GM18526 (cell line): ENCODE results near the gene FAM89B.

Experiments used
- POLR2A ChIP-seq: IDR thresholded peaks from 3 replicates; pipeline ENCODE4 v1.6.1; 2011; ENCODE audit not compliant: insufficient read length; ENCODE audit errors: extremely low read depth

The FAM89B gene

DNA sequence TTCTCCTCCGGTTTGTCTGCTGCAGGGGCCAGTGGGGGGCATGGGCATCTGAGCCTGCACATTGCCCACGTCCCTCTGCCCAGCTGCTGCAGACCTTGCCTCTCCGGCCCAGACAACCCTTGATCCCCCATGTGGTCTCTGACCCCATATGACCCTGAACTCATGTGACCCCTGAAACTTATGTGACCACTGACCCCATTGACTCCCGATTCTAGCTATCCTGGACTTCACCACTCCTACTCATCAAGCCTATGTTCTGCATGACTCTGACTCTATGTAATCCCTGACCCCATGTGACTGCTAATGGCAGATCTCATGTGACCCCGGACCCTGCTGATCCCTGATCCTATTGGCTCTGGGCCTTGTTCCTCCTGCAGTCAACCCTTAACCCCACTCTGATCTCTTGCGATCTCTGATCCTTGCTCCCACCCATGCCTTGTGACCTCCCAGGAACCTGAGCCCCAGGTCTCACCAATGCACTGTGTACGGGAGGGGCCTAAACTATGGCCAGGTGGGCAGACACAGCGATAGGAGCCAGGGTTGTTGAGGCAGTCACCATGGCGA is 19.9 kb upstream of the FAM89B start:
- no peak for TF ChIP-seq POLR2A

DNA sequence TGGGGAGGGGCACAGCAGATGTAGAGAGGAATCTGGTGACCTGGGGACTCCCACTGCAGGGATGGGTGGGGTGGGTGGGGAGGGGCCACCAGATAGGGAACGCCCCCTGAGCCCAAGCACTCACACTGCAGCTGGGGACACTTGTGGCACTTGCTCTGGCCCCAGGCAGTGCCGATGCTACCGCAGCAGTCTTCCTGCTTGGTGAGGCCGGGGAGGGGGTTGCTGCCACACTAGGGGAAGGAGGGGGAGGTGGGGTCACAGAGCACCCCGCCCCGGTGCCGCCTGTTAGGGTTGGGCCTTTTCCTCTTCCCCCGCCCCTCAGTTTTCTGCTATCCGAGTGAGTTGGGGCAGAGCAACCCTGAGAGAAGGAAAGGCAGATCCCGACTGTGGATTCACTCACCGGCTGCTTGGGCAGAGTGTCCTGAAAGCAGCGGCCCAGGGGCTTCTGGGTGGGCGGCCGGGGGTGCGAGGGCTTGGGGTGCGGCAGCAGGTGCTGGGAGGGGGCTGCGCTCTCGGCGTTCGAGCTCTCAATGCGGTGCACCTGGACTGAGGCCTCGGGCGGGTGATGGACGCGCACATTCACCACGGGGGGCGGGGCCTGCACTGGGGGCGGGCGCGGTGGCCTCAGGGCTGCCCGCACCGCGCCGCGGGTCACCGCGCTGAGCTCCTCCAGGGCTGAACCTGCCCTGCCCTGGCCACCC is 18.9 kb upstream of the FAM89B start:
- no peak for TF ChIP-seq POLR2A

DNA sequence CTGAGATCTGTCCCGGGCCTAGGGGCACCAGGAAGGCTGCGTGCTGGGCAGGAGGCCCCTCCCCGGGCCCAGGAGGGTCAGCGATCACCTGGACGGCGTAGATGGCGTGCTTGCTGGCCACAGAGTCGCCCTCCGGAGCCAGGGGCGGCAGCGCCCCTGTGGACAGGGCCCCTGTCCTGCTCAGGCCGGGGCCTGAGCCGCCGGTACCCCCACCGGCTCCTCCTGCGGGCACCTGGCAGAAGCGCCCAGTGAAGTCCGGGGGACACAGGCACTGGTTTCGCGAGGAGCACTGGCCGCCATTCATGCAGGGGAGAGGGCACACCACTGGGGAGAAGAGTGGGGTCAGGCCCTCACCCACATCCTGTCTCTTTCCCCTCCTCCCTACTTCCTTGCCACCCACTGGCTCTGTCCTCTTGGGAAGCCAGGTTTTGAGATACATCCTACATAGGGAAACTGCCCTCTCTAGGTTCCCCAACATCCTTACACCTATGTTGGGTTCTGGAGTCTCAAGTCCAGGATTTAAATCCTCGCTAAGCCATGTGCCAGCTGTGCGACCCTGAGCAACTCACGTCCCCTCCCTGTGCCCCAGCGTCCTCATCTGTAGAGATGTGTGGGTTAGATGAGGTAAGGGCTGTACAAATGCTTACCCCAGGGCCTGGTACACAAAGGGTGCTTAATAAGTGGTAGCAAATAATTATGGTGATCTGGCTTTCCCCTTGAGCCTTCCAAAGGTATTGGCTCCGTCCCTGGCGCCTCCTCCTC is 18.1 kb upstream of the FAM89B start:
- TF ChIP-seq POLR2A, result no peak

DNA sequence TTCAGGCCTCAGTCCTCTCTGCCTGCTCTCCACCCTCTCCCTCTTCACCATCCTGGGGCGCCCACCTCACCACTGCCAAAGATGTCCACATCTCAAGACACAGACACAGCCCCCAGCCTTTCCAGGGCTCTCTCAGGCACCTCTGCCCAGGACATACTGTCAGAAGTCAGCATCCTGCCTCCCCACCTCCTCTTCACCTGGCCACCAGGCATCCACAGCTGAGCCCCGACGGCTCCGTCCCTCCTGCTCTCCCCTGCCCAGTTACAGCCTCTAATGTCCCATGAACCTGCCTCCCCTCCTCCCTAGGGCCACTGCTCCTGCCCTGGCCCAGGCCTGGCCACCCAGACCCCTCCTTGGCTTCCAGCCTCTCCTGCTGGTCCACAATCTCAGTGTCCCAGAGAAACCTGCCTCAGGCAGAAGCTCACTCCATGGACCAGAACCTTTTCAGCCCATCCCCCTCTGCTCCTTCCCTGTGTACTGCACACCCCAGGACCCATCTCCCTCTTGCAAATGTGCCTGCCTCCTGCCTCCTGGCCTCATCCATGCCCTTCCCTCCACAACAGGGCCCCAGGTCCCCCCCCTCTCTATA is 17.4 kb upstream of the FAM89B start:
- TF ChIP-seq POLR2A, result no peak

DNA sequence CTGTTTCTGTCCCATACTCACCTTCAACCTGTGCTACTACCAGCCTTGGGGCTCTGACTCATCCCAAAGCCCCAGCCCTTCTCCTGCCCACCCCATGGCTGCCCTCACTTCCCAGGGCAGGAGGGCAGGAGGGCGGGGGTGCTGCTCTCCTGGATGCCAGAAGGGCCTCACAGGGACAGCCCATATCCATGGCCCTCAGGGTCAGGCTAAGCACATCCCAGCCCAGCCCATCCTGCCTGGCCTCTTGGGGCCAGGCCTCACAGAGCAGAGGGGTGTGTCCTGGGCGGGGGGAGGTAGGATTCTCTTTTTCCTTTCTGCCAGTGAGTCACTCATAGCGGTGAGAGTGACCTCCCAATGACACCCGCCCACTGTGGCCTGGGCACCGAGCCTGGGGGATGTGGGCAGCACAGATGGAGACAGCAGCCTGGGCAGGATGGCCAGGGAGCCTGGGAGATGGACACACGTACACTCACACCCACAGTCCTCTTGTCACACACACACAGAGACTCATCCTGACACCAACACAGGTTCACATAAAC is 16.6 kb upstream of the FAM89B start:
- no peak for TF ChIP-seq POLR2A

GRCh38 chr11:65556470-65557279 is 15.7 kb upstream of the FAM89B start:
- TF ChIP-seq POLR2A, result no peak

- no peak for TF ChIP-seq POLR2A
These were observed 14.9 kb upstream of the FAM89B start for GRCh38 chr11:65557280-65558001.

DNA sequence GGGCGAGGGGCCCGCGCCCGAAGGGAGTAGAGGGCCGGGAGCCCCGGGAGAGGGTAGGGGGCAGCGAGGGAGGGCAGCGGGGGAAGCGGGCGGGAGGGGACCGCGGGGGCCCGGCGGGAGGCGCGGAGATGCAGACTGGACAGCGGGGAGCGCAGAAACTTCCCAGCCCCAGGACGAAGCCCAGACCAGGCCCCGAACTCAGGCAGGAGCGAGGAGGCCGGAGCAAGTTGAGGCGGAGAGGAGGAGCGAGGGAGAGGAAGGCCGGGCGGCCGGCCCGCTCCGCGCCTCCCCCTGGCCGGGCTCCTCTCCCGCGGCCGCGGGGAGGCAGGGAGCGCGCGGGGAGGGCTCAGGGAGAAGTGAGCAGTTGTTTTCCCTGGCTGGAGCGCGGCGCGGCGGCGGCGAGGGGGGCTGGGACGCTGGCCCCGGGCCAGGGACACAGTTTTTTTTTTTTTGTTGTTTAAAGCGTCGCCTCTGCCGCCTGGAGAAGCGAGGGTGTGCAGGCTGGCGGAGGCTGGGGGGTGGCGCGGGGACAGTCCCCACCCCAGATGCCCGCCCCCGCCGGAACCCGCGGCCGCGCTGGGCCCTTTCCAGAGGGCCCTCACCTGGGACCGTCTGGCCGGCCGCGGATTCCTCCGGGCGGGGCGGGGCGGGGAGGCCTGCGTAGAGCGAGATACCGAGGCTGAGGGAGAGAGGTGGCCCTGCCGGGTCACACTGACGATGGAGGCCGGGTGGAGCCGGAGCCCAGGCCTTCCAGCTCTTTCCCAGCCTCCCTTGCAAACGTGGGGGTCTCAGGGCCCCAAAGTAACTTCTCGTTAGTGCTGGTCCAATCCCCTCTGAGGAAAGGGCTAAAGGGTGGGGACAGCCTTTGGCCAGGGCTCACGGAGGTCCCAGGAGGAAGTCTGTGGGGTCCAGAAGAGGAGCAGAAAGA is 14.1 kb upstream of the FAM89B start, which contains the start of gene LTBP3:
Gene LTBP3 (minus strand): TSS at position 358 of the 928 bp plus-strand sequence. CDS start 400 bp downstream, outside the sequence.
- no peak for TF ChIP-seq POLR2A

DNA sequence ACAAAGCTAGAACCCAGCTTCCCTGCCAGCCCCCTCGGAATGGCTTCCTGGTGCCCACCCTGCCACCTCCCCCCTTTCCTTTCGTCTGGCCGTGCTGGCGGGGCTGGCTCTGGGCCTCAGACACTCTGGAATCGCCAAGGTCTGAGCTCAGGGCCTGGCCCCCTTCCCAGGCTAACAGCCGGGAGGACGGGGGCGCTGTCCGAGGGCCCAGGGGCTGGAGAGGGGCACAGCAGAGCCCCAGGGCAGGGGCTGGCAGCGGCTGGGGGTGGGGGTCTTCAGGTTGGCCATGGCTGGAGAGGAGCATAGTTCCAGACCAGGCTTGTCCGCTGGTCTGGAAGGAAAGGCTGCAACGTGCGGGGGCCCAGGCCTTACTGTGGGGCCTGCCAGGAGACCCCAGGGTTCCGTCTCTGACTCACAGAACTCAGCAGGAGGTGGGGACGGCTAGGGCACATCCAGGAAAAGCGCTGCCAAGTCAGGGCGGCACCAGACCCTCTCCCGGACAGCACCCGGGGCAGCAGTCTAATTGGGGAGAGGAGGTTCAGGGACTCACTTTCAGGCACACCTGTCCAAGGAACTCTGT is 13.3 kb upstream of the FAM89B start:
- TF ChIP-seq POLR2A, result no peak

DNA sequence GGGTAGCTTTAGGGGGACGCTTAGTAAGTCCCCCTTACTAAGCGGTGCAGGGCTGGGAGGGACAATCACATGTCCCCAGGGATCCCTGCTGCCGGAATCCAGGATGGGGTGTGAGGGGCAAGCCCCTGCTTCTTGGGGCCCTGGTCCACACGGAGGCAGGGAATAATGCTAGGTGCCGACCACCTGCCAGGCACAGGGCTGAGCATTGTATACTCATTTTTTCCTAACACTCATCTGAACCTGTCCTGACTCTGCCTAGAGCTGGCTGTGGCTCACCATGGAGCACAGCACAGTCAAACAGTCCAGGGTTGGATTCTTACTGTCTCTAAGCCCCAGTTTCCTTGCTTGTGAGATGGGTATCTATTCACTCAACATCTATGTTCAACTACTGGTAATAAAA is 12.8 kb upstream of the FAM89B start:
- TF ChIP-seq POLR2A, result no peak

DNA sequence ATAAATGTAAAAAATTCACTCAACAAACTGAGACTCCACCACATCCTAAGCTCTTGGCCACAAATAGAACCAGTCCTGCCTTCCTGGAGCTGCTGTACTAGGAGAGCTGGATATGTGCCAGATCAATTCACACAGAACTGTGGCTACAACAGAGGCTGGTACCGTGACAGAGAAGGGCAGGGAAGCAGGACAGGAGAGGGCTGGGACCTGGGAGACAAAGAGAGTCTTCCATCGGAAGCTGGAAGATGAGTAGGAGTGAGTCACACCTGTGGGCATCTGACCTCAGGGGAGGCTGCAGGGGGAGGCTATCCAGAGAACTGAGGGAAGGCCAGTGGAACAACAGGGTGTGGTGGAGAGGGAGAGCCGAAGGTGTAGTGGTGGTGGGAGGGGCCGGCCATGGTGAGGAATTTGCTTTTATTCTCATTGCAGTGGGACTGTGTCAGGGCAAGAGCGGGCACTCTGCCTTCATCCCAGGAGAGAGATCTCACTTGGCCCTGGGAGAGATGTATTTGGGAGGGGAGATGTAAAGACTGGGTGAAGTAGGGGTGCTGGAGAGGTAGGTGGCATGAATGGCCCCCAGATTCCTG is 12.3 kb upstream of the FAM89B start:
- no peak for TF ChIP-seq POLR2A
